ENCODE results near the gene SPTBN1. TPM values are rescaled to one million over a fixed set of nuclear protein-coding genes. Genes with fewer than 3 reads are reported as not detected.

SPTBN1 gene
- total RNA-seq, 4 donors from 2014 or later = 132 to 239 (median 195) TPM

DNA sequence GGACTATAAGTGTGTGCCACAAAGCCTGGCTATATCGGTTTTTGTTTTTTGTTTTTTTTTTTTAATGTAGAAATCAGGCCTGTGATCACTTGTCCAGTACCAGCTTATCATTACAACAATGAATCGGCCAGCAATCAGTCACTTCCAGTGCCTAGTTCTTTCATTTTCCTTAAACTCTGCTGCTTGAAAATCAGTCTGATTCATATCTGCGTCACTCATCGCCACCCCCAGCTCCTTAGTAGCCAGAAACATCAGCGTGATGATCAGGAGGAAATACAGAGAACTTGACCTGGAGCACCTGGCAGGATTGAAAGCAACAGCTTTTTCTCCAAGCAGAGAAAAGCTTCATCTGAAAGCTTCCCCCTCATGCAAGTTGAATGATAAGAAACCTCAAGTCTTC is 75.4 kb downstream of the SPTBN1 start:
- no peak overlapping the region for H3K4me3 ChIP-seq (ENCODE audit: low read depth, poor library complexity, severe bottlenecking)
- TF ChIP-seq CTCF (IDR thresholded peaks at IDR 0.05) (no peak), POLR2A (IDR thresholded peaks at IDR 0.05) (no peak)
- WGBS, 2 donors = 76 to 80% methylated on average over 5 of the region's 5 CpGs
- intact Hi-C loops (cut with DNase I; ENCODE audit: low total_unique reads) = no loop called here
- no peak for DNase-seq (ENCODE audit: low spot score in 2 of 2)

DNA sequence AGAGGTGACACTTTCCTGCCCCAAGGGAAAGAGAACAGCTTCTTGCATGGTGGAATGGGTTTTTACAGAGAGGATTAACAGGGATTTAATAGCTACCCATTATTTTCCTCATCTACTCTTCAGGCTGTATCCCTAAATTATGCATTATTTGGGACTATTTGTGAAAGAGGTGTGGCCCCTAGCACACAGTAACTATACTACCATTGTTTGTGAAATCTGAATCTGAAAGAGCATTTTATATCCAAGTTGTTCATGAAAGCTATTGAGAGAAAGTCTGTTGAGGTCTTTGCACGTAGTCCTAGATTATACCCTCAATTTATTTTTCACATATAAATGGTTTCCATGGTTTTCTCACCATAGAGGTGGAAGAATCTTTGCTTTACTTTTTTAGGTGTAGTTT is 78.1 kb downstream of the SPTBN1 start:
- intact Hi-C loops (cut with DNase I; ENCODE audit: low total_unique reads) = no loop called here
- WGBS, 2 donors = 83 to 86% methylated on average over 1 of the region's 1 CpG

GRCh38 chr2:54534625-54535024 is 78.5 kb downstream of the SPTBN1 start:
- no peak for DNase-seq (ENCODE audit: low spot score in 2 of 2)
- no peak overlapping the region for H3K4me3 ChIP-seq (ENCODE audit: low read depth, poor library complexity, severe bottlenecking)
- TF ChIP-seq CTCF (IDR thresholded peaks at IDR 0.05) (no peak), POLR2A (IDR thresholded peaks at IDR 0.05) (no peak)
- intact Hi-C loops (cut with DNase I; ENCODE audit: low total_unique reads) = no loop called here
- 86 to 94% methylated on average over 2 of the region's 2 CpGs for WGBS, 2 donors

More for the DNA sequence above, 78.1 kb downstream of the SPTBN1 start:
- no peak overlapping the region for H3K4me3 ChIP-seq (ENCODE audit: low read depth, poor library complexity, severe bottlenecking)
- TF ChIP-seq CTCF (IDR thresholded peaks at IDR 0.05) (no peak), POLR2A (IDR thresholded peaks at IDR 0.05) (no peak)
- no peak for DNase-seq (ENCODE audit: low spot score in 2 of 2)

DNA sequence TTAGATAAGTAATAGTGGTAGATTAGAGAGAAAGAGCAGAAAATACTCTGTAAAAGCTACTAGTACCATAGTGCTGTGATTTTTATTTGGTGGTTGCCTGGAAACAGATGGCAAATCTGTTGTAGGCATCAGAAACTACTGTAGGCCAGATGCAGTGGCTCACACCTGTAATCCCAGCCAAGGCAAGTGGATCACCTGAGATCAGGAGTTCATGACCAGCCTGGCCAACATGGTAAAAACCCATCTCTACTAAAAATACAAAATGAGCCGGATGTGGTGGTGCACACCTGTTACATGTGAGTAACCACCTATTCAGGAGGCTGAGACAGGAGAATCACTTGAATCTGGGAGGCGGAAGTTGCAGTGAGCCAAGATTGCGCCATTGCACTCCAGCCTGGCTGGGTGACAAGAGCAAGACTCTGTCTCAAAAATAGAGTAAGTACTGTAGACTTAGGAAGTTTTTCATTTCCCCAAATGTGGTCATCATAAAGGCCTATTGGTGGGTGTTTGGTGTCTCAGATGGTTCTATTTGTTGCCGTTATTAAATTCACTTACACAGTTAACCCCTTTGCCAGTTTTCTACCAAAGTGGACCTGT is 79.6 kb downstream of the SPTBN1 start:
- WGBS, 2 donors = 78 to 87% methylated on average over 4 of the region's 4 CpGs
- DNase-seq (ENCODE audit: low spot score in 2 of 2) = no peak

DNA sequence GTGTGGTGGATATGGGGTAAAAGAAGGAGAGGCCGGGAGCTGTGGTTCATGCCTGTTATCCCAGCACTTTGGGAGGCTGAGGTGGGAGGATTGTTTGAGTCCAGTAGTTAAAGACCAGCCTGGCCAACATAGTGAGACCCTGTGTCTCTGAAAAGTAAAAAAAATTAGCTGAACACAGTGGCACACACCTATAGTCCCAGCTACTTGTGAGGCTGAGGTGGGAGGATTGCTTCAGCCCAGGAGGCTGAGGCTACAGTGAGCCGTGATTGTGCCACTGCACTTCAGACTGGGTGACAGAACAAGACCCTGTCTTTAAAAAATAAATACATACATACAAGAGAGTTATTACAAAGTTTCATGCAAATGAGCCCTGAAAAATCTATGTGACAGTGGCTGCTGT is 80.6 kb downstream of the SPTBN1 start:
- intact Hi-C loops (cut with DNase I; ENCODE audit: low total_unique reads) = no loop called here
- DNase-seq (ENCODE audit: low spot score in 2 of 2) = no peak
- 94 to 99% methylated on average over 2 of the region's 2 CpGs for WGBS, 2 donors
- no peak overlapping the region for H3K4me3 ChIP-seq (ENCODE audit: low read depth, poor library complexity, severe bottlenecking)
- TF ChIP-seq CTCF (IDR thresholded peaks at IDR 0.05) (no peak), POLR2A (IDR thresholded peaks at IDR 0.05) (no peak)

More for the DNA sequence above, 79.6 kb downstream of the SPTBN1 start:
- intact Hi-C loops (cut with DNase I; ENCODE audit: low total_unique reads) = no loop called here
- no peak for TF ChIP-seq CTCF (IDR thresholded peaks at IDR 0.05)
- TF ChIP-seq POLR2A (IDR thresholded peaks at IDR 0.05) = no peak
- H3K4me3 ChIP-seq (ENCODE audit: low read depth, poor library complexity, severe bottlenecking) = no peak overlapping the region

GRCh38 chr2:54538537-54538936 is 82.4 kb downstream of the SPTBN1 start:
- WGBS, 2 donors = 95% methylated on average over 5 of the region's 5 CpGs
- intact Hi-C loops (cut with DNase I; ENCODE audit: low total_unique reads) = no loop called here

More at GRCh38 chr2:54538537-54538936, 82.4 kb downstream of the SPTBN1 start:
- TF ChIP-seq CTCF (IDR thresholded peaks at IDR 0.05) (no peak), POLR2A (IDR thresholded peaks at IDR 0.05) (no peak)
- no peak overlapping the region for H3K4me3 ChIP-seq (ENCODE audit: low read depth, poor library complexity, severe bottlenecking)
- DNase-seq (ENCODE audit: low spot score in 2 of 2) = no peak
